ENCODE results near the gene PRDX4.

DNA sequence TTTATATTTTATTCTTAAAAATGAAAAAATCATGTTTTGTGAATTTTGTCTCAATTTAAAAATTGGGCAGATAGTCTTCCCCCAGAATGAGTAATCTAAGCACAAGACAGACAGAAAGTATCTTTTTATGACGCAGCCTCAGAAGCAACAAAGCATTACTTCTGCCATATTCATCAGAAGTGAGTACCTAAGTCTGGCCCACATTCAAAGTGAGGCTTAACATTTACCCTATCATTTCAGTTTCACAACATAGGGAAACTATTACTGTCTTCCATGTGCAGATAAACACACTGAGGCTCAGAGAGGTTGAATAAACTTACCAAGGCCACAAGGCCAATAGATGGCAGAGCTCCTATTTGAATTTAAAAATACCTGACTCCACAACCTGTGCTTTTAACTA is 4.4 kb upstream of the PRDX4 start:
- TF ChIP-seq, protein P1, sequence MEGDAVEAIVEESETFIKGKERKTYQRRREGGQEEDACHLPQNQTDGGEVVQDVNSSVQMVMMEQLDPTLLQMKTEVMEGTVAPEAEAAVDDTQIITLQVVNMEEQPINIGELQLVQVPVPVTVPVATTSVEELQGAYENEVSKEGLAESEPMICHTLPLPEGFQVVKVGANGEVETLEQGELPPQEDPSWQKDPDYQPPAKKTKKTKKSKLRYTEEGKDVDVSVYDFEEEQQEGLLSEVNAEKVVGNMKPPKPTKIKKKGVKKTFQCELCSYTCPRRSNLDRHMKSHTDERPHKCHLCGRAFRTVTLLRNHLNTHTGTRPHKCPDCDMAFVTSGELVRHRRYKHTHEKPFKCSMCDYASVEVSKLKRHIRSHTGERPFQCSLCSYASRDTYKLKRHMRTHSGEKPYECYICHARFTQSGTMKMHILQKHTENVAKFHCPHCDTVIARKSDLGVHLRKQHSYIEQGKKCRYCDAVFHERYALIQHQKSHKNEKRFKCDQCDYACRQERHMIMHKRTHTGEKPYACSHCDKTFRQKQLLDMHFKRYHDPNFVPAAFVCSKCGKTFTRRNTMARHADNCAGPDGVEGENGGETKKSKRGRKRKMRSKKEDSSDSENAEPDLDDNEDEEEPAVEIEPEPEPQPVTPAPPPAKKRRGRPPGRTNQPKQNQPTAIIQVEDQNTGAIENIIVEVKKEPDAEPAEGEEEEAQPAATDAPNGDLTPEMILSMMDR (IDR thresholded peaks at IDR 0.05) = no peak
- no peak for TF ChIP-seq POLR2A (IDR thresholded peaks at IDR 0.05)
